ENCODE data around the gene ZBTB9.

GRCh38 chr6:33443619-33444504 is 10.5 kb upstream of the ZBTB9 start:
- TF ChIP-seq CTCF (IDR thresholded peaks at IDR 0.05): no peak
- no peak for TF ChIP-seq IRF2 (CRISPR knock-in tag; IDR thresholded peaks at IDR 0.05; ENCODE audit: borderline replicate concordance, low read depth)
- TF ChIP-seq NR2C2 (CRISPR knock-in tag; IDR thresholded peaks at IDR 0.05): no peak
- no peak for TF ChIP-seq E2F4 (CRISPR knock-in tag; IDR thresholded peaks at IDR 0.05; ENCODE audit: borderline replicate concordance, low read depth)
- TF ChIP-seq GABPB1 (CRISPR knock-in tag; IDR thresholded peaks at IDR 0.05): no peak
- TF ChIP-seq ATF1 (CRISPR knock-in tag; IDR thresholded peaks at IDR 0.05): no peak
- no peak for TF ChIP-seq FOXJ3 (CRISPR knock-in tag; IDR thresholded peaks at IDR 0.05; ENCODE audit: borderline replicate concordance)
- TF ChIP-seq GRHL2 (CRISPR knock-in tag; IDR thresholded peaks at IDR 0.05; ENCODE audit: insufficient replicate concordance, severe bottlenecking): no peak
- TF ChIP-seq ERG (CRISPR knock-in tag; IDR thresholded peaks at IDR 0.05): no peak
- no peak for TF ChIP-seq STAT6 (CRISPR knock-in tag; conservative IDR thresholded peaks at IDR 0.05; ENCODE audit: low read depth)
- no peak for TF ChIP-seq IRF1 (CRISPR knock-in tag; IDR thresholded peaks at IDR 0.05)

Data from WTC11 (cell line).